Ramos (cell line): ENCODE data around the gene MBIP.

Source experiments
- in situ Hi-C: fragments of 300-500 bp; cut with MboI; formaldehyde crosslinking; loops from one replicate; pipeline ENCODE4 v1.14.3; 2022; ENCODE audit warnings: low sequenced_read_pairs; ENCODE audit not compliant: unreplicated experiment

MBIP gene

DNA sequence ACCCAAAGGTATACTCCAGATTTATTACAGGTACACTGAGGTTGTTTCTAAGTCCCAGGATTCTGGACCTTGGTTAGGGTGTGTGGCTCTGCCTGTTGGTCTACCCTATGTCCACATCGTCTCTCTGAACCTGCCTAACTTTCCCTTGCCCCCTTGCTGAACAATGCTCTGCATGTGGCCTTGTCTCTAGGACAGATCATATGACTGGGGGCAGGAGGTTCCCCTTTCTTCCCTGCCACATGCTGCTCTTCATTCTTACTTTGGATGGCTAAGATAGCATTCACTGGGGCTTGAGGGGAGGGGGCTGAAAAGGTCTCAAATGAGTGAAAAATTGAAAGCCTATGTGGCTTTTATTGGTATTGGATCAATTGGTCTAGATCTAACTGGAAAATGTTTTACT, 49.2 kb downstream of the MBIP start:
- in situ Hi-C loops = no loop called here

DNA sequence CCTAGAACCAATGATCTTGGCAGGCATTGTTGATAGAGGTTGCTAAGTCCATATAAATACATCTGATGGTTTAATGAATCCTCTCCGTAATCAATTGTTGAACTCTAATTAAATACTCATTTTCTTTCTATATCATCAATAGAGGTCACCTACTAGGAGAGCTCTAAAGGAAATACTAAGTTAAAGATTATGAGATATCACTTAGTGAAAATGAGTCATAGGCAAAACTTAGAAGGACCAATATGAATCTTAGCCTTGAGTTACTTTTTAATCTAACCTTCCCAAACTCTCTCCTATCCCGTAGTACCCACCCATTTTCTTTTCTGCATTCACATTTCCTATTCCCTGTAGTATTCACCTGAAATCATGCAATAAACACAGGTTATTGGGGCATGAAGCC, 50.2 kb downstream of the MBIP start:
- in situ Hi-C loops = no loop called here

DNA sequence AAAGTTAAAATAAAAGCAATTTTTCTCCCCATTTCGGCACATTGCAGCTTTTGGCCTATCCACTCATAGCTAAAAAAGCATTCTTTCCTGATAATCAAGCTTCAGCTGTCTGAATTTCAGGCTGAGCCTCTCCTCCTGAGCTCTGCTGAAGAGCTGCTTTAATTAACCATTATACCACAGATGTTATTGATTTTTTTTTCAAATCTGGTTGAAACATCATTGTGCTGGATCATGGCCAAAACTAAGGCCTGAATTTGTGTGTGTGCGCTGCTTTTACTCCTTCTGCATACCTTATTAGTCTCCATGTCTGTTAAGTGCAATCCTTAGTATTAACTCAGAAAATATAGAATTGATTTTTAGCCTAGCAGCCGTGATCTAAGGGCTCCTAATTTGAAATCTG, 52.3 kb downstream of the MBIP start:
- in situ Hi-C loops = no loop called here

DNA sequence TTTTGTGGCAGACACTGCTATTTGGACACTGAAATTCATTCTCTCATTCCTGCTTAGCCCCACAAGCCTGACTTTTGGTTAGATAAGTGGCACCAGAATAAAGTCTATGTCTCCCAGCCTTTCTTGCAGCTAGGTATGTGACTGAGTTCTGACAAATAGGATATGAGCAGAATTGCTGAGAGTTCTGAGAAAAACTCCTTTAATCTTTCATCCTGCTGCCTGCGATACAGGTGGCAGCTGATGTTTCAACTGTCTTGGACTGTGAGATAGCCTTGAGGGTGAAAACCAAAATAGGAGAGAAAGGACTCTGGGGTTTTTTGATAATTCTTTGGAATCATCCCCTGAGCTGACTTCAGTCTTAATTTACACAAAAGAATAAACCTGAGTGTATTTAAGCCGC, 55.8 kb downstream of the MBIP start:
- in situ Hi-C loops = no loop called here

DNA sequence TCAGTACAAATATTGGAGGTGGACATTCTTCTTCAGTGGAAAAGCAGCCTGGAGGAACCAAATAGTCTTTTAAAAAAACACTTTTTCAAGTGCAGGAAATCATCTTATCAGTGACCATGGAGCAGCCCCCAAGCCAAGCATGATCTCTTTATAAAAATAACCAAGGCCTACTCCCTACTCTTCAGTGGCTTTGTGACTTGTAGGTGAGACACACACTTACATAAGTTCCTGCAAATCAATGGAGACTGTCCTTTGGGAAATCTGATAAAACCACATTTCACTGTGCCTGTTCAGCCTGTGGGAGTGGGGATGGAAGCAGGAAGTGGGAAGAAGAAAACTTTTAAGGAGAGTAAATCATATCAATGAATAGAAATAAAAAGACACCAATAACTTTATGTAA, 56.3 kb downstream of the MBIP start:
- in situ Hi-C loops = no loop called here

DNA sequence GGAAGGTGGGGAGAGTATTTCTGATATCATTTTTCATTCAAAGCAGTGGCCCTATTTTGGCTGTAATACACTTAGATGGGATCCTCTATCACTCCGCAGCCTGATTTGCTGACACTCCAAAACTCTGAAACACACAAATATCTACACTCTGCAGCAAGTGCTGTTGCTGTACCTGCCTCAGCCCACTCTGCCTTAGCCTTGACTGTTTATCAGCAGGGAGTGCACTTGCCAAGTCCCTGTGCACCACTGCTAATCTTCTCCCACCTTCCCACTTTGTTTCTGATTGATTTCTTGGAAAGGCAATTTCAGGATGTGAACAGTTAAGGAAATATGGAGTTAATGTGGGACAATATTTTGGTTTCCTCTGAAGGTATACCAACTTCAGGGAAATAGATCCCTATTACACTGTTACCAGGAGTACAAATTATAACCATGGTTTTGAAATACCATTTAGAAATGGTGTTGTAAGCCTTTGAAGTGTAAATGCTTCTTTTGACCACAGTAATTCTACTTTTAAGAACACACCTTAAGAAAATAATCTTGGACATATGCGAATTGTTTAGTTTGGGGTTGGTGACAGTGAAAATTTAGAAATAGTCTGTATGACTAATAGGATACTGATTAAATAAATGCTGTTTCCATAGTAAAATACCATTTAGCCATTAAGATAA, 59.3 kb downstream of the MBIP start:
- in situ Hi-C loops = no loop called here

DNA sequence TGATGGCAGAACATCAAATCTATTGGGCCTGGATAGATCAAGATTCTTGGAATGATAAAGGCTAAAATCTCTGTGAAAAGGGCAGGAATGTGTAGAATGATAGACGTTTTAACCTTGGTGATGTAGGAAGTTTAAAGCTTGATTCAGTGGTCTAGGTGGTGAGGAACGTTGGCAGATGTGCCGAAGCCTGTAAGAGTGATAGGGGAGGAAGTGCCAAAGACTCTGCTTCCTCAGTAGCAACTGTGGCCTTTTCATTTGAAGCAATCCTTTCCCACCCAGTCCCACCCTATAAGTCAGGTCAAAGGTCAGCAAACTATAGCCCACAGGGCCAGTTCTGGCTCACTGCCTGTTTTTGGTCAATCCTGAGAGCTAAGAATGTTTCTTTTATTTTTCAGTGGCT, 62.2 kb downstream of the MBIP start:
- in situ Hi-C loops = no loop called here

DNA sequence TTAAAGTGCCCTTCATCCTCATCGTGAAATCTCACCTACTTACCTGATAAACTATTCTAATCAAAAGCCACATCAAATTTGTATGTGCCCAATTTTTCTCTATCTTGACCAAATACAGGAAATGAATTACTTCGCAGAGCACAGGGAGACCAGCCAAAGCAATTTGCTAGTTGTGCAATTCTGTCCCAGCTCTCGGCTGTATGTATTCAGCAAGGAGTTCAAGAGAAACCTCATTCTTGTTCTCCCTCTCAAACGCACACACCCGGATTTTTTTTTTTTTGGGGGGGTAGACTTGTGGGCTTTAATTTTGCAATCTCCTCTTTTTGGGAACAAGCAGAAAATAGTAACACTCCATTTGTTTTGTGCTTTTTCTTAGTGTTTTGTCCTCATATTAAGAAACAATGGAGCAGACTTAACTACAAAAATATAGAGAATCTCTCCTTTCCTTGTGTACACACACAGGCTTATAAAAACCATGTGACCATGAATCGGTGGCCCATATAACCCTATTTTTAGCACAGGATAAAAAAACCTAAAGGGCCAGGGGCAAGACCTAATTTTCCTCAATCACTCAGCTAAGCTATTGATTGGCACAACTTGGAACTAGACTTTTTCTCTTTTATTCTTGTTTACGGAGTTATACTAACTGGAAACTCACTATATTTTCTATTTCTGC, 64.2 kb downstream of the MBIP start:
- in situ Hi-C loops = no loop called here

DNA sequence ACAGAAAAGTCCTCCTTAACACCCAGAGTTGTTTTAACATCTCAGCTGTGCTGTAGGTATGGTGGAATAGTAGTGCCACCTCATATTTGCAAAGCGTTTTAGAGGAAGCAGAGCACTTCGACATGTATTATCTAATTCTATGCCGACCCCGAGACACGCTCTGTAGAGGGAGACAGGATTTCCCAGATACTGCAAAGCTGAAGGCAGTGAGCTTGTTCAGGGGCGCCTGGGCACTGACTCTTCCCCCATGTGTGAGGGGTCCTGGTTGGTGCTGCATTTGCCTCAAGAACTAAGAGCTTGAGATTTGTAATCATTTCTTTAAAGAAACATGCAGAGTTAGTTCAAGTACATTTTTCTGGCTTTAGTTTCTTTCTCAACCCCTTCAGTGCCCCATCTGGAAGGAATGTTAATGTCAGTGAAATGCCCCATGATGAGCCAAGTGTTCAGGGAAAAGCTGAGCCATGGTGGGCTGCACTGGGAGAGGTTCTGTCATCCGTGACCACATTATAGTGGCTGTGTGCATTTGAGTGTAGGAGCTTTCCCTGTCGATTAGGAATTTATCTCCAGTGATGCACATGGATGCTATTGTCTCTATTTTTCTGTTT, 66.3 kb downstream of the MBIP start:
- in situ Hi-C loops = no loop called here
